GM18907 (cell line): ENCODE data around the gene OR5M10.
"Not testable (repeated sequence)": the region's sequence is repeated elsewhere in the genome, so short reads cannot be mapped to it uniquely, and the experiment has no call there.

ENCODE experiments used
- ATAC-seq: cut with Tn5 transposase; IDR thresholded peaks from one replicate; pipeline ENCODE4 v1.9.1; 2021; ENCODE audit warnings: mild to moderate bottlenecking, moderate library complexity; ENCODE audit not compliant: unreplicated experiment

The OR5M10 gene

GRCh38 chr11:56577621-56578020, at the start of gene OR5M10:
OR5M10 (minus strand) TSS chr11:56577721; CDS start chr11:56577721, 0 bp downstream.
- ATAC-seq = no peak

GRCh38 chr11:56625946-56626345, 48.4 kb upstream of the OR5M10 start:
- ATAC-seq = no peak

- ATAC-seq = peak; percentile 54
These were observed 47.2 kb upstream of the OR5M10 start for GRCh38 chr11:56624661-56625110.

GRCh38 chr11:56611174-56611573, 33.7 kb upstream of the OR5M10 start:
- no peak for ATAC-seq

- ATAC-seq = not testable (repeated sequence)
These were observed 14.7 kb upstream of the OR5M10 start for GRCh38 chr11:56592088-56592717.

- no peak for ATAC-seq
These were observed 18.9 kb downstream of the OR5M10 start for GRCh38 chr11:56558574-56558973.

GRCh38 chr11:56554691-56555090, 22.8 kb downstream of the OR5M10 start:
- not testable (repeated sequence) for ATAC-seq

- ATAC-seq = no peak
These were observed 32.0 kb downstream of the OR5M10 start for GRCh38 chr11:56545531-56545930.

GRCh38 chr11:56543739-56544138, 33.8 kb downstream of the OR5M10 start:
- ATAC-seq = no peak

- ATAC-seq = no peak
These were observed 34.4 kb downstream of the OR5M10 start, which contains the start of gene OR5M11 for GRCh38 chr11:56543157-56543556. OR5M11 (minus strand) TSS chr11:56543257; CDS start chr11:56543257, 0 bp downstream.

- no peak for ATAC-seq
These were observed 44.3 kb downstream of the OR5M10 start for GRCh38 chr11:56533054-56533740.

GRCh38 chr11:56531856-56532255, 45.7 kb downstream of the OR5M10 start:
- no peak for ATAC-seq
